DND-41 (cell line): ENCODE measurements around the gene ISG15.
A peak's percentile ranks its signal among the peaks of the same experiment; 100 is the strongest.

Source experiments
- ATAC-seq: fragments of 200-7000 bp; cut with Tn5 transposase; 3 replicates; pipeline ENCODE4 v1.9.1; 2021; ENCODE audit warnings: low read depth; ENCODE audit not compliant: insufficient read depth
- DNase-seq: peaks from one replicate; pipeline ENCODE4 v3.0.0-alpha.2; 2020
- H2AFZ ChIP-seq: 2 replicates; pipeline ENCODE4 v1.6.0; 2012; ENCODE audit warnings: low read depth, low read length
- H3K27ac ChIP-seq: 2 replicates; pipeline ENCODE4 v1.5.1; 2012; ENCODE audit warnings: low read length, inconsistent platforms
- H3K27me3 ChIP-seq: fragments of 200-600 bp; sonication (generic); 2 replicates; pipeline ENCODE4 v1.6.0; 2012; ENCODE audit warnings: low read length, mild to moderate bottlenecking, inconsistent platforms; ENCODE audit not compliant: insufficient read depth, poor library complexity
- H3K36me3 ChIP-seq: 2 replicates; pipeline ENCODE4 v1.5.1; 2012; ENCODE audit warnings: low read length, inconsistent platforms; ENCODE audit not compliant: insufficient read depth
- H3K4me1 ChIP-seq: 2 replicates; pipeline ENCODE4 v1.5.1; 2012; ENCODE audit warnings: mild to moderate bottlenecking, low read length; ENCODE audit not compliant: insufficient read depth
- H3K4me2 ChIP-seq: 2 replicates; pipeline ENCODE4 v1.6.0; 2012; ENCODE audit warnings: mild to moderate bottlenecking, moderate library complexity, low read length, inconsistent platforms; ENCODE audit not compliant: insufficient read depth
- H3K4me3 ChIP-seq, 2 experiments: fragments of 200-600 bp in 1 of 2; shearing (Covaris generic) in 1 of 2; 2 replicates each; pipeline ENCODE4 v1.5.1; 2012 to 2016; ENCODE audit warnings: inconsistent platforms in 2 of 2, low read length in 2 of 2, mild to moderate bottlenecking in 2 of 2, low read depth in 1 of 2, moderate library complexity in 1 of 2
- H3K79me2 ChIP-seq: 2 replicates; pipeline ENCODE4 v1.6.0; 2012; ENCODE audit warnings: low read length, inconsistent platforms; ENCODE audit not compliant: insufficient read depth
- H3K9ac ChIP-seq: 2 replicates; pipeline ENCODE4 v1.6.0; 2012; ENCODE audit warnings: low read depth, mild to moderate bottlenecking, inconsistent platforms, low read length, moderate library complexity
- H3K9me3 ChIP-seq: 2 replicates; pipeline ENCODE4 v1.5.1; 2012; ENCODE audit warnings: low read length, moderate library complexity, mild to moderate bottlenecking, inconsistent platforms; ENCODE audit not compliant: insufficient read depth, severe bottlenecking
- H4K20me1 ChIP-seq: 2 replicates; pipeline ENCODE4 v1.6.0; 2012; ENCODE audit warnings: low read length; ENCODE audit not compliant: insufficient read depth
- EZH2 ChIP-seq: IDR thresholded peaks from 3 replicates; pipeline ENCODE4 v1.6.1; 2012; ENCODE audit warnings: borderline replicate concordance, low read depth, mild to moderate bottlenecking, moderate library complexity, low read length, inconsistent platforms; ENCODE audit not compliant: severe bottlenecking
- TF ChIP-seq, protein P1 (sequence below): IDR thresholded peaks from 2 replicates; pipeline ENCODE4 v1.5.1; 2012; ENCODE audit warnings: borderline replicate concordance, low read length, moderate library complexity, mild to moderate bottlenecking; ENCODE audit not compliant: poor library complexity, severe bottlenecking; ENCODE audit errors: extremely low read depth

ISG15 gene

DNA sequence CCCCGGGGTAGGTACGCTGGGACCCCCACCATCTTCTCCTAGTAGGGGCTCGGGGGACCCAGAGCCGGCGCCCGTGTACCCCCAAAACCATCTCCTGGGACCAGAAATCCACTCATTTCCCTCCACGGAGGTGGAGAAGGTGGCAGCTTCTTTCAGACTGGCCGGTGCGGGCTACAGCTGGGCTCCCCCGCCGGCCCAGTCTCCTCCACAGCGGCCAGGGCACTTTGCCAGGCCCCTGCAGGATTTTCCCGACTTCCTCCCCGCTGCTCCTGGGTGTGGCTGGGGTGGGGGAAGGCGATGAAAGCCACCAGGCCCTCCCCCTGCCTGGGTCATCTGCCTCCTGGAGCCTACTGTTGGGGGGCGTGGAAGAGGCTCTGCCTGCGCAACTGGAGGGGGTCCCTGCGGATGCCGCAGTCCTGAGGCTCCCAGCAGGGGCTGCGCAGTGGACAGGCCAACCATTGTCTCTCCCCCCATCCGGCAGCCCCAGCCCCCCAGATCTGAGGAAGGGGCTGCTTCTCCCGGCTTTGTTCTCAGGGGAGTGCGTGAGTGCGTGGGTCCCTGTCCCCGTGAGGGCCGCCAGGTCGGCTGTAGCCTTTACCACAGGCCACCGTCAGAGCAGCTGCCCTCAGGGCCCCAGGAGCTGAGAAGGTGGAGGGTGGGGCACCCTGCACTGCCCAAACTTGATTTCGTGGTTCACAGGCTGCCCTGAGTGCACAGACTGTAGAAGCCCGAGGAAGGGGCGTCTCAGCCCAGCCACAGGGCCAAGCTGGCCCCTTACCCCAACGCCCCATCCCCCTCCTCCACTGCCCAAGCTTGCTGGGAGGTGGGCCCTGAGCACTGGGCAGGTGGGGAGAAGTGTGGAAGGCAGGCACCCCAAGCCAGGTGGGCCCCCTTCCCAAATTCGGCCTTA, 8.0 kb downstream of the ISG15 start:
- peaks cover 20% of the 10 kb centered on the region for H3K4me1 ChIP-seq
- H3K79me2 ChIP-seq = no peaks in the 10 kb centered on the region
- no peak for ATAC-seq
- H3K27me3 ChIP-seq = no peaks in the 10 kb centered on the region
- H3K9ac ChIP-seq = peak overlapping the region; percentile 64; the same call in 1 of the 2 replicates
- no peak overlapping the region for H3K27ac ChIP-seq
- H3K4me2 ChIP-seq = peak overlapping the region; percentile 98
- DNase-seq = no peak
- H3K36me3 ChIP-seq = no peaks in the 10 kb centered on the region
- H3K9me3 ChIP-seq = no peaks in the 10 kb centered on the region
- TF ChIP-seq, protein P1, sequence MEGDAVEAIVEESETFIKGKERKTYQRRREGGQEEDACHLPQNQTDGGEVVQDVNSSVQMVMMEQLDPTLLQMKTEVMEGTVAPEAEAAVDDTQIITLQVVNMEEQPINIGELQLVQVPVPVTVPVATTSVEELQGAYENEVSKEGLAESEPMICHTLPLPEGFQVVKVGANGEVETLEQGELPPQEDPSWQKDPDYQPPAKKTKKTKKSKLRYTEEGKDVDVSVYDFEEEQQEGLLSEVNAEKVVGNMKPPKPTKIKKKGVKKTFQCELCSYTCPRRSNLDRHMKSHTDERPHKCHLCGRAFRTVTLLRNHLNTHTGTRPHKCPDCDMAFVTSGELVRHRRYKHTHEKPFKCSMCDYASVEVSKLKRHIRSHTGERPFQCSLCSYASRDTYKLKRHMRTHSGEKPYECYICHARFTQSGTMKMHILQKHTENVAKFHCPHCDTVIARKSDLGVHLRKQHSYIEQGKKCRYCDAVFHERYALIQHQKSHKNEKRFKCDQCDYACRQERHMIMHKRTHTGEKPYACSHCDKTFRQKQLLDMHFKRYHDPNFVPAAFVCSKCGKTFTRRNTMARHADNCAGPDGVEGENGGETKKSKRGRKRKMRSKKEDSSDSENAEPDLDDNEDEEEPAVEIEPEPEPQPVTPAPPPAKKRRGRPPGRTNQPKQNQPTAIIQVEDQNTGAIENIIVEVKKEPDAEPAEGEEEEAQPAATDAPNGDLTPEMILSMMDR = no peak
- TF ChIP-seq EZH2 = no peak
- no peak overlapping the region for H2AFZ ChIP-seq
- H3K4me3 ChIP-seq = peak overlapping the region in 1 of 2 experiments; percentile 82; a peak in 2 of 4 replicates
- peaks cover 36% of the 10 kb centered on the region for H4K20me1 ChIP-seq

DNA sequence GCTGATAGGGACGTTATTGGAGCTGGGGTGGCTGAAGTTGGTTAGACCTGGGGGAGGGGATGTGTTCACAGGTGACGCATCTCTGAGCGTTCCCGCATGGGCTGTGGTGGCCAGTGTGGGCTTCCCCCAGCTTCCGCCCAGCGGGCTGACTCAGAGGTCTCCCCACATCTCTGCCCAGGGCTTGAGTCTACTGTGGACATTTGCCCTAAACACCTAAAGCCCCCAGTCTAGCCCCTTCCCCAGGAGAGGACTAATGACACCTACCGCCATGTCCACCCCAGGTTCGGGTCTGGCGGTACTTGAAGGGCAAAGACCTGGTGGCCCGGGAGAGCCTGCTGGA, 8.6 kb downstream of the ISG15 start:
- TF ChIP-seq, protein P1 = no peak
- TF ChIP-seq EZH2 = no peak
- no peaks in the 10 kb centered on the region for H3K9me3 ChIP-seq
- no peak for ATAC-seq
- no peak overlapping the region for H3K27ac ChIP-seq
- H3K27me3 ChIP-seq = no peaks in the 10 kb centered on the region
- H3K36me3 ChIP-seq = no peaks in the 10 kb centered on the region
- H3K79me2 ChIP-seq = no peaks in the 10 kb centered on the region
- H3K4me1 ChIP-seq = peaks cover 20% of the 10 kb centered on the region
- no peak overlapping the region for H2AFZ ChIP-seq
- no peak overlapping the region for H3K4me2 ChIP-seq
- no peak for DNase-seq
- H4K20me1 ChIP-seq = peaks cover 36% of the 10 kb centered on the region
- H3K4me3 ChIP-seq = no peak overlapping the region
- no peak overlapping the region for H3K9ac ChIP-seq

DNA sequence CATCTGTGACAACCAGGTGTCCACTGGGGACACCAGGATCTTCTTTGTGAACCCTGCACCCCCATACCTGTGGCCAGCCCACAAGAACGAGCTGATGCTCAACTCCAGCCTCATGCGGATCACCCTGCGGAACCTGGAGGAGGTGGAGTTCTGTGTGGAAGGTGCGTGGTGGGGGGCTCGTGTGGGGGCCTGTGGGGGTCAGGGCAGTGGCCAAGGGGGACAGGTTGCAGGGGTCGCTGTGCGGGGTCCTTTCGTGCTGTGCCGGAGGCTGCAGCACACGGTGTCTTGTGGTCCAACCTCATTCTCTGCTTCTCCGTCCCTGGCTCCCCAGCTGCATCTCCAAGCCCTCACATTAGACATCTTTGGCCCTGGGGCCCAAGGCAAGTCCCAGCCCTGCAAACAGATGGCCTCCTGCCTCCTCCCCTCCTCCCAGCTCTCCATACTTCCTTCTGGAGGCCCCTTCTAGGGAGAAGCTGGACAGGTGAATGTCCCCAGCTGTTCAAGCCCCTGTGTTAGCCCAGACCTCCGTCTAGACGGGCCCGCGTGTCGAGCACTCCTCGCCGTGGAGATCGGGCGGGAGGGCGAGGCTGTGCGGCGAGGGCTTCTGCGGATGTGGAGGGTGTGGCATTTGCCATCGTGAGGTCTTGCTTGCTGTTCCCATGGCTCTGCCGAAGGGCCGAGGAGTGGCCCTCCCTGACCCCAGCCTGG, 9.2 kb downstream of the ISG15 start:
- H3K9me3 ChIP-seq = no peaks in the 10 kb centered on the region
- no peak overlapping the region for H3K4me3 ChIP-seq
- TF ChIP-seq, protein P1 = no peak
- TF ChIP-seq EZH2 = no peak
- H3K36me3 ChIP-seq = no peaks in the 10 kb centered on the region
- peaks cover 20% of the 10 kb centered on the region for H3K4me1 ChIP-seq
- no peak overlapping the region for H3K9ac ChIP-seq
- no peaks in the 10 kb centered on the region for H3K27me3 ChIP-seq
- H2AFZ ChIP-seq = no peak overlapping the region
- H3K27ac ChIP-seq = no peak overlapping the region
- H4K20me1 ChIP-seq = peaks cover 41% of the 10 kb centered on the region
- ATAC-seq = no peak
- no peak overlapping the region for H3K4me2 ChIP-seq
- H3K79me2 ChIP-seq = no peaks in the 10 kb centered on the region
- DNase-seq = no peak
